Suppressor macrophage (primary cell): ENCODE measurements around the gene CDK5.
"Not testable (repeated sequence)": the region's sequence is repeated elsewhere in the genome, so short reads cannot be mapped to it uniquely, and the experiment has no call there.

ENCODE experiments used
- DNase-seq, 4 experiments: peaks; one replicate each; pipeline ENCODE4 v3.0.0-alpha.2; 2020 to 2022

CDK5 gene

GRCh38 chr7:151013733-151014497 lies 43.8 kb downstream of the CDK5 start:
- DNase-seq, result peak; percentile 63 to 82 (median 76)

- DNase-seq, result no peak
Observed at GRCh38 chr7:151013356-151013732, 44.4 kb downstream of the CDK5 start.

- DNase-seq, result peak in 3 of 4 experiments; percentile 47 to 68 (median 57)
Observed at GRCh38 chr7:151012911-151013347, 44.8 kb downstream of the CDK5 start.

- no peak for DNase-seq
Observed at GRCh38 chr7:151012031-151012692, 45.5 kb downstream of the CDK5 start.

- DNase-seq, result not testable (repeated sequence)
Observed at GRCh38 chr7:151011616-151012015, 46.1 kb downstream of the CDK5 start.

- peak in 1 of 4 experiments; percentile 44 for DNase-seq
Observed at GRCh38 chr7:151011097-151011409, 46.6 kb downstream of the CDK5 start.

- DNase-seq, result peak in 3 of 4 experiments; percentile 34 to 59 (median 50)
Observed at GRCh38 chr7:151010307-151011096, 47.2 kb downstream of the CDK5 start.

- no peak for DNase-seq
Observed at GRCh38 chr7:151010037-151010306, 47.7 kb downstream of the CDK5 start.

- no peak for DNase-seq
Observed at GRCh38 chr7:151009327-151010036, 48.2 kb downstream of the CDK5 start.

- DNase-seq, result peak; percentile 56 to 82 (median 62)
Observed at GRCh38 chr7:151008511-151009323, 49.0 kb downstream of the CDK5 start.

GRCh38 chr7:151008143-151008510 lies 49.6 kb downstream of the CDK5 start:
- DNase-seq, result no peak

GRCh38 chr7:151007469-151007898 lies 50.2 kb downstream of the CDK5 start:
- no peak for DNase-seq

- no peak for DNase-seq
Observed at GRCh38 chr7:151006590-151007300, 51.0 kb downstream of the CDK5 start.

GRCh38 chr7:151005566-151005965 lies 52.1 kb downstream of the CDK5 start:
- DNase-seq, result no peak
